ENCODE data around the gene MTA1.

The MTA1 gene

GRCh38 chr14:105419195-105420091, at the start of gene MTA1:
Gene MTA1, plus strand, starts transcription at chr14:105419827. Its CDS starts 209 bp downstream, at chr14:105420036.
- H3K27me3 ChIP-seq (ENCODE audit: control insufficient read depth, insufficient read depth, low read length): no peaks in the 10 kb centered on the region
- peak within 1 kb of the TSS; percentile 83 for H3K9ac ChIP-seq (ENCODE audit: low read length)
- no peaks in the 10 kb centered on the region for H3K36me3 ChIP-seq (ENCODE audit: control insufficient read depth, insufficient read depth, low read length)
- peak within 1 kb of the TSS; percentile 79 for H3K27ac ChIP-seq (ENCODE audit: low read depth, low read length)
- H3K4me1 ChIP-seq (ENCODE audit: control insufficient read depth, insufficient read depth, low read length): peaks cover 21% of the 10 kb centered on the region
- H3K4me3 ChIP-seq (ENCODE audit: low read length): peak within 1 kb of the TSS; percentile 91

GRCh38 chr14:105374389-105374788, 45.2 kb upstream of the MTA1 start:
- H3K27me3 ChIP-seq (ENCODE audit: control insufficient read depth, insufficient read depth, low read length): no peaks in the 10 kb centered on the region

GRCh38 chr14:105375635-105376057, 44.0 kb upstream of the MTA1 start:
- H3K27me3 ChIP-seq (ENCODE audit: control insufficient read depth, insufficient read depth, low read length): no peaks in the 10 kb centered on the region
- H3K9ac ChIP-seq (ENCODE audit: low read length): no peak overlapping the region
- H3K36me3 ChIP-seq (ENCODE audit: control insufficient read depth, insufficient read depth, low read length): no peaks in the 10 kb centered on the region
- H3K27ac ChIP-seq (ENCODE audit: low read depth, low read length): no peak overlapping the region
- no peaks in the 10 kb centered on the region for H3K4me1 ChIP-seq (ENCODE audit: control insufficient read depth, insufficient read depth, low read length)
- no peak overlapping the region for H3K4me3 ChIP-seq (ENCODE audit: low read length)

More at GRCh38 chr14:105374389-105374788, 45.2 kb upstream of the MTA1 start:
- Histone ChIP-seq H3K36me3 (ENCODE audit: control insufficient read depth, insufficient read depth, low read length) (no peaks in the 10 kb centered on the region), H3K27ac (ENCODE audit: low read depth, low read length) (no peak overlapping the region), H3K4me3 (ENCODE audit: low read length) (no peak overlapping the region), H3K4me1 (ENCODE audit: control insufficient read depth, insufficient read depth, low read length) (no peaks in the 10 kb centered on the region), H3K9ac (ENCODE audit: low read length) (no peak overlapping the region)

GRCh38 chr14:105376521-105377440, 42.8 kb upstream of the MTA1 start:
- Histone ChIP-seq H3K27ac (ENCODE audit: low read depth, low read length) (no peak overlapping the region), H3K9ac (ENCODE audit: low read length) (no peak overlapping the region)

GRCh38 chr14:105377555-105378182, 42.0 kb upstream of the MTA1 start:
- Histone ChIP-seq H3K36me3 (ENCODE audit: control insufficient read depth, insufficient read depth, low read length) (no peaks in the 10 kb centered on the region), H3K9ac (ENCODE audit: low read length) (no peak overlapping the region), H3K27ac (ENCODE audit: low read depth, low read length) (no peak overlapping the region)

More at GRCh38 chr14:105376521-105377440, 42.8 kb upstream of the MTA1 start:
- Histone ChIP-seq H3K27me3 (ENCODE audit: control insufficient read depth, insufficient read depth, low read length) (no peaks in the 10 kb centered on the region), H3K36me3 (ENCODE audit: control insufficient read depth, insufficient read depth, low read length) (no peaks in the 10 kb centered on the region), H3K4me1 (ENCODE audit: control insufficient read depth, insufficient read depth, low read length) (no peaks in the 10 kb centered on the region), H3K4me3 (ENCODE audit: low read length) (no peak overlapping the region)

GRCh38 chr14:105378199-105378598, 41.4 kb upstream of the MTA1 start:
- Histone ChIP-seq H3K27ac (ENCODE audit: low read depth, low read length) (no peak overlapping the region), H3K27me3 (ENCODE audit: control insufficient read depth, insufficient read depth, low read length) (no peaks in the 10 kb centered on the region), H3K9ac (ENCODE audit: low read length) (no peak overlapping the region), H3K36me3 (ENCODE audit: control insufficient read depth, insufficient read depth, low read length) (peaks cover 5% of the 10 kb centered on the region), H3K4me3 (ENCODE audit: low read length) (no peak overlapping the region), H3K4me1 (ENCODE audit: control insufficient read depth, insufficient read depth, low read length) (no peaks in the 10 kb centered on the region)

More at GRCh38 chr14:105377555-105378182, 42.0 kb upstream of the MTA1 start:
- no peak overlapping the region for H3K4me3 ChIP-seq (ENCODE audit: low read length)
- H3K27me3 ChIP-seq (ENCODE audit: control insufficient read depth, insufficient read depth, low read length): no peaks in the 10 kb centered on the region
- no peaks in the 10 kb centered on the region for H3K4me1 ChIP-seq (ENCODE audit: control insufficient read depth, insufficient read depth, low read length)

GRCh38 chr14:105378873-105379685, 40.5 kb upstream of the MTA1 start:
- Histone ChIP-seq H3K9ac (ENCODE audit: low read length) (no peak overlapping the region), H3K27me3 (ENCODE audit: control insufficient read depth, insufficient read depth, low read length) (no peaks in the 10 kb centered on the region), H3K36me3 (ENCODE audit: control insufficient read depth, insufficient read depth, low read length) (peaks cover 8% of the 10 kb centered on the region), H3K4me1 (ENCODE audit: control insufficient read depth, insufficient read depth, low read length) (no peaks in the 10 kb centered on the region), H3K4me3 (ENCODE audit: low read length) (no peak overlapping the region), H3K27ac (ENCODE audit: low read depth, low read length) (no peak overlapping the region)

- Histone ChIP-seq H3K27me3 (ENCODE audit: control insufficient read depth, insufficient read depth, low read length) (no peaks in the 10 kb centered on the region), H3K9ac (ENCODE audit: low read length) (no peak overlapping the region), H3K27ac (ENCODE audit: low read depth, low read length) (no peak overlapping the region), H3K4me1 (ENCODE audit: control insufficient read depth, insufficient read depth, low read length) (no peaks in the 10 kb centered on the region), H3K36me3 (ENCODE audit: control insufficient read depth, insufficient read depth, low read length) (peaks cover 8% of the 10 kb centered on the region), H3K4me3 (ENCODE audit: low read length) (no peak overlapping the region)
Observed at GRCh38 chr14:105379946-105380345, 39.7 kb upstream of the MTA1 start.

GRCh38 chr14:105380756-105381155, 38.9 kb upstream of the MTA1 start:
- peaks cover 8% of the 10 kb centered on the region for H3K36me3 ChIP-seq (ENCODE audit: control insufficient read depth, insufficient read depth, low read length)
- no peak overlapping the region for H3K27ac ChIP-seq (ENCODE audit: low read depth, low read length)
- H3K9ac ChIP-seq (ENCODE audit: low read length): no peak overlapping the region
- no peaks in the 10 kb centered on the region for H3K27me3 ChIP-seq (ENCODE audit: control insufficient read depth, insufficient read depth, low read length)
- no peak overlapping the region for H3K4me3 ChIP-seq (ENCODE audit: low read length)
- H3K4me1 ChIP-seq (ENCODE audit: control insufficient read depth, insufficient read depth, low read length): no peaks in the 10 kb centered on the region

- Histone ChIP-seq H3K4me1 (ENCODE audit: control insufficient read depth, insufficient read depth, low read length) (no peaks in the 10 kb centered on the region), H3K36me3 (ENCODE audit: control insufficient read depth, insufficient read depth, low read length) (peaks cover 8% of the 10 kb centered on the region), H3K27me3 (ENCODE audit: control insufficient read depth, insufficient read depth, low read length) (no peaks in the 10 kb centered on the region), H3K9ac (ENCODE audit: low read length) (no peak overlapping the region), H3K4me3 (ENCODE audit: low read length) (no peak overlapping the region), H3K27ac (ENCODE audit: low read depth, low read length) (no peak overlapping the region)
Observed at GRCh38 chr14:105381446-105382342, 37.9 kb upstream of the MTA1 start.
